Heart left ventricle (tissue), 13 donors: ENCODE results near the gene TMEM62.

Experiments used
- POLR2A ChIP-seq, 2 donors: fragments of 450-650 bp; IDR thresholded peaks; one replicate each; pipeline ENCODE4 v1.6.1; 2017; ENCODE audit warnings: antibody characterized with exemption in 2 of 2, mild to moderate bottlenecking in 2 of 2, moderate library complexity in 2 of 2
- TF ChIP-seq, protein P1 (sequence below), 12 donors: fragments of 200-600 bp; sonication (generic) in 4 of 12; IDR thresholded peaks; one replicate each; pipeline versions ENCODE4 v1.5.0 to v1.8.0; 2018 to 2022; ENCODE audit warnings: antibody characterized with exemption in 12 of 12, mild to moderate bottlenecking in 5 of 12
- donor health status: ischemic (EF 13 %, LVEDD 7.1; RV severe dilation, severe dysfunction).
- donor health status: DM: no; HTN: yes; CAD: no.
- donor health status: DM: no; HTN: no; CAD: no.
- donor health status: ischemic (EF 25% LVEDD 6.9; RV normal size, moderate dysfunction).
- donor health status: ischemic (EF 25% LVEDD 5.7; RV mildly dilated, moderate dysfunction).
- donor health status: ischemic (EF 35%, LVEDD 5.7; RV mildly dilated, moderate dysfunction).
- donor health status: nonischemic (EF 11% LVEDD 7.7; RV severe dilation, severe dysfunction).
- donor health status: DM: yes; HTN: yes; CAD: no.
- donor health status: PGD.
- donor health status: ischemic (EF 29% LVEDD 5.4; RV normal size, mild dysfunction).
- donor health status: nonischemic (EF 23%, LVEDD 6.1; RV moderate dilation, normal function).

DNA sequence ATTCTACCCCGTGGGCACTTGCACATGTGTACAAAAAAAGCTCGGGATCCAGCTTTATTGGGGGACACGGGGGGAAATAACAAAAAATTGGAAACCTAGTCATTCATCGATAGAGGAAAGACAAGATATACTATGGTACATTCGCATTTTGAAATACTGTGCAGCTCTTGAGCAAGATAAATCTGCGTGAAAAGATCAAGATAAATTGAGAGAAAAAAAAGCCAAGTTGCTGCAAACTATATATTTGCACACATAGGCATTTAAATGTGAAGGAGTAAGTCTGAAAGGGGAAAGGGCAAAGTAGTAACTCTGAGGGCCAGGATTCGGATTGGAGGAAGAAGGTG lies 26.9 kb upstream of the TMEM62 start:
- TF ChIP-seq, protein P1, sequence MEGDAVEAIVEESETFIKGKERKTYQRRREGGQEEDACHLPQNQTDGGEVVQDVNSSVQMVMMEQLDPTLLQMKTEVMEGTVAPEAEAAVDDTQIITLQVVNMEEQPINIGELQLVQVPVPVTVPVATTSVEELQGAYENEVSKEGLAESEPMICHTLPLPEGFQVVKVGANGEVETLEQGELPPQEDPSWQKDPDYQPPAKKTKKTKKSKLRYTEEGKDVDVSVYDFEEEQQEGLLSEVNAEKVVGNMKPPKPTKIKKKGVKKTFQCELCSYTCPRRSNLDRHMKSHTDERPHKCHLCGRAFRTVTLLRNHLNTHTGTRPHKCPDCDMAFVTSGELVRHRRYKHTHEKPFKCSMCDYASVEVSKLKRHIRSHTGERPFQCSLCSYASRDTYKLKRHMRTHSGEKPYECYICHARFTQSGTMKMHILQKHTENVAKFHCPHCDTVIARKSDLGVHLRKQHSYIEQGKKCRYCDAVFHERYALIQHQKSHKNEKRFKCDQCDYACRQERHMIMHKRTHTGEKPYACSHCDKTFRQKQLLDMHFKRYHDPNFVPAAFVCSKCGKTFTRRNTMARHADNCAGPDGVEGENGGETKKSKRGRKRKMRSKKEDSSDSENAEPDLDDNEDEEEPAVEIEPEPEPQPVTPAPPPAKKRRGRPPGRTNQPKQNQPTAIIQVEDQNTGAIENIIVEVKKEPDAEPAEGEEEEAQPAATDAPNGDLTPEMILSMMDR (IDR thresholded peaks at IDR 0.05) = no peak
- no peak for TF ChIP-seq POLR2A (IDR thresholded peaks at IDR 0.05)
